GM12874 (cell line): ENCODE data around the gene UBASH3B.

Experiments used
- CTCF ChIP-seq: IDR thresholded peaks from 2 replicates; pipeline ENCODE4 v1.5.1; 2011; ENCODE audit warnings: low read depth, mild to moderate bottlenecking, control low read depth, low read length, moderate library complexity; ENCODE audit not compliant: insufficient read depth

Gene UBASH3B

GRCh38 chr11:122784325-122784955 is 128.9 kb downstream of the UBASH3B start:
- no peak for TF ChIP-seq CTCF

- TF ChIP-seq CTCF: no peak
Observed at GRCh38 chr11:122785031-122785541, 129.6 kb downstream of the UBASH3B start.

GRCh38 chr11:122786896-122787295 is 131.4 kb downstream of the UBASH3B start:
- TF ChIP-seq CTCF: no peak

- no peak for TF ChIP-seq CTCF
Observed at GRCh38 chr11:122788781-122789535, 133.4 kb downstream of the UBASH3B start.

- TF ChIP-seq CTCF: no peak
Observed at GRCh38 chr11:122789907-122790306, 134.4 kb downstream of the UBASH3B start.

- TF ChIP-seq CTCF: no peak
Observed at GRCh38 chr11:122791411-122791810, 135.9 kb downstream of the UBASH3B start.

- no peak for TF ChIP-seq CTCF
Observed at GRCh38 chr11:122791836-122792235, 136.3 kb downstream of the UBASH3B start.
